ENCODE results near the gene MUC4. TPM values are rescaled to one million over a fixed set of nuclear protein-coding genes. Genes with fewer than 3 reads are reported as not detected.

The MUC4 gene
- total RNA-seq, 1 donor from 2014 or later = 0.60 TPM

- Mint-ChIP-seq H3K4me3 (ENCODE audit: low read depth) (no peak overlapping the region), H3K9me3 (ENCODE audit: low read depth) (no peaks in the 10 kb centered on the region), H3K27me3 (peaks cover 1% of the 10 kb centered on the region), H3K27ac (no peak overlapping the region), H3K36me3 (ENCODE audit: insufficient read depth) (peaks cover 15% of the 10 kb centered on the region), H3K4me1 (ENCODE audit: low read depth) (peaks cover 6% of the 10 kb centered on the region)
- no peak for DNase-seq (ENCODE audit: low spot score, unreplicated experiment)
- TF ChIP-seq, protein P1, sequence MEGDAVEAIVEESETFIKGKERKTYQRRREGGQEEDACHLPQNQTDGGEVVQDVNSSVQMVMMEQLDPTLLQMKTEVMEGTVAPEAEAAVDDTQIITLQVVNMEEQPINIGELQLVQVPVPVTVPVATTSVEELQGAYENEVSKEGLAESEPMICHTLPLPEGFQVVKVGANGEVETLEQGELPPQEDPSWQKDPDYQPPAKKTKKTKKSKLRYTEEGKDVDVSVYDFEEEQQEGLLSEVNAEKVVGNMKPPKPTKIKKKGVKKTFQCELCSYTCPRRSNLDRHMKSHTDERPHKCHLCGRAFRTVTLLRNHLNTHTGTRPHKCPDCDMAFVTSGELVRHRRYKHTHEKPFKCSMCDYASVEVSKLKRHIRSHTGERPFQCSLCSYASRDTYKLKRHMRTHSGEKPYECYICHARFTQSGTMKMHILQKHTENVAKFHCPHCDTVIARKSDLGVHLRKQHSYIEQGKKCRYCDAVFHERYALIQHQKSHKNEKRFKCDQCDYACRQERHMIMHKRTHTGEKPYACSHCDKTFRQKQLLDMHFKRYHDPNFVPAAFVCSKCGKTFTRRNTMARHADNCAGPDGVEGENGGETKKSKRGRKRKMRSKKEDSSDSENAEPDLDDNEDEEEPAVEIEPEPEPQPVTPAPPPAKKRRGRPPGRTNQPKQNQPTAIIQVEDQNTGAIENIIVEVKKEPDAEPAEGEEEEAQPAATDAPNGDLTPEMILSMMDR (IDR thresholded peaks at IDR 0.05; ENCODE audit: unreplicated experiment) = no peak
Measured at GRCh38 chr3:195699388-195699771, 112.3 kb downstream of the MUC4 start.

DNA sequence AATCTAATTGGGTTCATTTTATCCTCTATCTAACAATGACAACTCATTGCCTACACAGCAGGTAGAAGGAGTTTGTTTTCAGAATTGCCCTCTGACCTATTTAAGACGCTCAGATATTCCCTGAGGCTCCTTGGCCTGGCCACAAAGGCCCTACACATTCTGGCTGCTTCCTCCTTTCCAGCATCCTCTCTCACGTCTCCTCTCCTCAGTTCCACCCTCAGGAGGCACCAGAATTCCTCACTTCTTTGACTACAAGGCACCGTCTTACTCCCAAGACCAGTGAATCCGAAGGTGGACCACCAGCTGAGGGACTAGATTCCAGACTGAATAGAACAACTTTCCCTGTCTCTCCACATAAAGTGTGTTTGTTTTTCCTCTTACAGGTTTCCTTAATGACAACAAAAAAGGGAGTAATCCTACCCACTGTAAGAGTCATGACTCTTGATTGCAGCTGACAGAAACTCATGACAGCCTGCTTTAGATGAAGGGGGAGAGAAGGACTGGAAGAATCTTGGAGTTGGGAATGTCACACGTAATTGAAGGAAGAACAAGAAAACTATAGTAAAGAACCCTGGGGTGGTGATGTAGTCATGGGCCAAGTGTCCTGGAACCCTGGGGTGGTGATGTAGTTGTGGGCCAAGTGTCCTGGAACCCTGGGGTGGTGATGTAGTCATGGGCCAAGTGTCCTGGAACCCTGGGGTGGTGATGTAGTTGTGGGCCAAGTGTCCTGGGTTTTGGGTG, 112.9 kb downstream of the MUC4 start:
- DNase-seq (ENCODE audit: low spot score, unreplicated experiment) = no peak
- Mint-ChIP-seq H3K27ac (no peak overlapping the region), H3K4me3 (ENCODE audit: low read depth) (no peak overlapping the region), H3K9me3 (ENCODE audit: low read depth) (no peaks in the 10 kb centered on the region), H3K36me3 (ENCODE audit: insufficient read depth) (peaks cover 17% of the 10 kb centered on the region), H3K27me3 (no peaks in the 10 kb centered on the region), H3K4me1 (ENCODE audit: low read depth) (peaks cover 6% of the 10 kb centered on the region)
- TF ChIP-seq, protein P1 (IDR thresholded peaks at IDR 0.05; ENCODE audit: unreplicated experiment) = no peak

DNA sequence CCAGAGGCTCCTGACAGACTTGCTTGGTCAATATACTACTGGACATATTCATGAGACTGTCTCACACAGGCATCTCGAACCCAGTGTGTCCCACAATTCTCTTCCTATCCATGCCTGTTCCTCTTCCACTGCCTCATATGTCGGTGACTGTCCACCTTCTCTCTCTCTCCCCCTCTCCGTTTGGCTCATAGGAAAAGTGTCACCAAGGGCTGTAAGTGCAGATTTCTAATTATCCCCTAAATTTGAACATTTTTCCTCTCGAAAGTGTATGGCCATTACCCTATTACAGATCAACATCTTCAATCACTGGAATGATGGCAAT, 113.4 kb downstream of the MUC4 start:
- H3K4me3 Mint-ChIP-seq (ENCODE audit: low read depth) = no peak overlapping the region
- peaks cover 21% of the 10 kb centered on the region for H3K36me3 Mint-ChIP-seq (ENCODE audit: insufficient read depth)
- DNase-seq (ENCODE audit: low spot score, unreplicated experiment) = no peak
- H3K9me3 Mint-ChIP-seq (ENCODE audit: low read depth) = no peaks in the 10 kb centered on the region
- H3K27me3 Mint-ChIP-seq = no peaks in the 10 kb centered on the region
- TF ChIP-seq, protein P1 (IDR thresholded peaks at IDR 0.05; ENCODE audit: unreplicated experiment) = no peak
- no peak overlapping the region for H3K27ac Mint-ChIP-seq
- peaks cover 6% of the 10 kb centered on the region for H3K4me1 Mint-ChIP-seq (ENCODE audit: low read depth)

- no peak overlapping the region for H3K4me3 Mint-ChIP-seq (ENCODE audit: low read depth)
- H3K27me3 Mint-ChIP-seq = no peaks in the 10 kb centered on the region
- H3K4me1 Mint-ChIP-seq (ENCODE audit: low read depth) = peaks cover 6% of the 10 kb centered on the region
- H3K9me3 Mint-ChIP-seq (ENCODE audit: low read depth) = no peaks in the 10 kb centered on the region
- DNase-seq (ENCODE audit: low spot score, unreplicated experiment) = no peak
- no peak overlapping the region for H3K27ac Mint-ChIP-seq
- H3K36me3 Mint-ChIP-seq (ENCODE audit: insufficient read depth) = peaks cover 25% of the 10 kb centered on the region
- TF ChIP-seq, protein P1 (IDR thresholded peaks at IDR 0.05; ENCODE audit: unreplicated experiment) = no peak
Measured at GRCh38 chr3:195697582-195698324, 114.0 kb downstream of the MUC4 start.

Small RNA genes within 50 kb of the gene (microRNA-seq; reads per million reads assigned to microRNA genes)
- 3.0 reads per million for gene MIR570 (ENCODE audit: borderline number of aligned reads, unreplicated experiment)

Other genes starting within 250 kb of the MUC4 start
- not detected in 2 replicates for gene APOD, start 228.0 kb downstream of the MUC4 start, total RNA-seq
- 4.5 and 5.0 TPM in 2 replicates for gene MUC20, start 91.0 kb downstream of the MUC4 start, total RNA-seq
- gene TNK2, start 96.6 kb upstream of the MUC4 start, total RNA-seq = 57.3 and 73.6 TPM in 2 replicates